ENCODE measurements around the gene ARMH4. TPM values are rescaled to one million over a fixed set of nuclear protein-coding genes. Genes with fewer than 3 reads are reported as not detected.

The ARMH4 gene
- total RNA-seq, 1 donor from 2014 or later = 6.4 TPM

DNA sequence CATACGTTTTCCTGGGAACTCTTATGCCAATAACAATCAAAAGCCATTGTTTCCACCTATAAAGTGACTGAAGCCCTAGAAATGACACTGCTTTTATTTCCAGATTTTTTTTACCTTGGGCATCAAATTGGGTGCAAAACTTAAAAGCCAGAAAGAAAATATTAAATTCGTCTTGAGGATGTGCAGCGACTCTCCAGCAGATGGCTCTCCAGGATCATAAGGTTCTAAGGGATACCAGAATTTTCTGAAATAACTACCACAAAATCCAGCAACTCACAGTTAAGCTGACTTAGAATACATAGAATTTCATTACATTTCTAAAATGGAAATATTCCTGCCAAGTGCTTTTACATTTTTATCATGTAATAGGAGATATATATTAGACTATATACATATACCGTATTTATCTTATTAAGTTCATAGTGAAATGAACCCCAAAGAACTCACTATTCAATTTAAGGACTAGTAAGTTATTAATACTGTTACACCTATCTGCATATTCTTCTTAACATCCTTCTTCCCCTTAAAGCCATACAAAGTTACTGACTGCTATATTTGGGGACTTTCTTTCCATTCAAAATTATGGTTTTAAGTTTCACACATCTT, 44.0 kb downstream of the ARMH4 start:
- intact Hi-C loops (cut with DNase I) = loop anchor here (2.0 to 5.0 kb wide), 2 partner anchors 44 to 61 kb away; partner anchors contain the start of gene ARMH4

DNA sequence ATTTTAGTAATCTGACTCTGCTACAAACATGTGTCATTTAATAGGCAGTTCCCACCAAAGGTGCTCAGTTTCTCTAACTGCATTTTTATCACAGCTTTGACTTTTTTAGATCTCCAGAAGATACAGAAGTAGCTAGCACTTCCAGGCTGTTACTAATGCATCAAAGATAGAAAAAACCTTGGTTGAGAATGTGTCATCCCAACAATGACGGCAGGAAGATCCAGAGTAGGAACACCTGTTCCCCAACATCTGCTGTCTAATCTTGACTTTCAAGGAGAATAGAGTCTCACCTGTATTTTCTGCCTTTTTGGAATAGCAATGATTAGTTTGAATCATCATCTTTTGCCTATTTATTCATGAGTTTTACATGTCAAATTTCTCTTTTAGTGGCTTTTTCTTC, 45.0 kb downstream of the ARMH4 start:
- intact Hi-C loops (cut with DNase I) = loop anchor here (5.0 kb wide), 1 partner anchor 45 kb away; the partner anchor contains the start of gene ARMH4
- DNase-seq (ENCODE audit: low spot score) = no peak

More for the DNA sequence above, 44.0 kb downstream of the ARMH4 start:
- DNase-seq (ENCODE audit: low spot score) = no peak

DNA sequence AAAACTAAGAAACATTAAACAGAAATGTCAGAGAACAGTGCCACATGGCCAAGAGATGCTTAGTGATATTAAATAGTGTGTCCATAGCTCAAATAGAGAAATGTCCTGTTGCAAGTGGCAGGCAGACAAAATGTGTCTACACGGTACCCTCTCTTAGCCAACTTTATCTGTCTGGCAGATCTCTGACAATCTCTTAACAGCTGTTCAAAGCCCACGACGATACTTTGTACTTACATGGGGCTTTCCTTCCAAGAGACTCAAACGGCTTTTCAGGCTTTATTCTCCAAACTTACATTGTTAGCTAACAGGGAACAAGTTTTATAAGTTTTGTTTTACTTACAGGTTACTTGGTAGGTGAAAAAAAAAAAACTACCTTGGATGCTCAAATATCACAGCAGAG, 45.6 kb downstream of the ARMH4 start:
- intact Hi-C loops (cut with DNase I) = loop anchor here (5.0 kb wide), 1 partner anchor 46 kb away; the partner anchor contains the start of gene ARMH4
- DNase-seq (ENCODE audit: low spot score) = no peak

DNA sequence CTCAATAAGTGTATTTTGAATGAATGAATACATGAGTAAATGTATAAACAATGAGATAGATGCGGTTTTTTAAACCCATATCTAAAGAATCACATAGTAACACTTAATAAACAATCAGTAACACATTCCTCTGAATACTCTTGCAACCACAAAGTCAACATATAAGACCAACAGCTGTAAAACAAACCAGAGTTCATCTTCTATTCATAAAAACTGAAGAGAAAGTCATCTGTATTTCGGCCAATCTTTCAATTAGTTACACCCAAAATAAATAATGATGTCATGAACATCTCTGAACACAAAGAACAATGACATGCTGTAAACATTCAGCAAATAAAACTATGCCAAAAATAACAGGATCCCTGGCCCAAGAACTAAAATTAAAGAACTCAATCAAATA, 47.2 kb downstream of the ARMH4 start:
- DNase-seq (ENCODE audit: low spot score) = no peak
- intact Hi-C loops (cut with DNase I) = loop anchor here (5.0 kb wide), 1 partner anchor 47 kb away; the partner anchor contains the start of gene ARMH4

DNA sequence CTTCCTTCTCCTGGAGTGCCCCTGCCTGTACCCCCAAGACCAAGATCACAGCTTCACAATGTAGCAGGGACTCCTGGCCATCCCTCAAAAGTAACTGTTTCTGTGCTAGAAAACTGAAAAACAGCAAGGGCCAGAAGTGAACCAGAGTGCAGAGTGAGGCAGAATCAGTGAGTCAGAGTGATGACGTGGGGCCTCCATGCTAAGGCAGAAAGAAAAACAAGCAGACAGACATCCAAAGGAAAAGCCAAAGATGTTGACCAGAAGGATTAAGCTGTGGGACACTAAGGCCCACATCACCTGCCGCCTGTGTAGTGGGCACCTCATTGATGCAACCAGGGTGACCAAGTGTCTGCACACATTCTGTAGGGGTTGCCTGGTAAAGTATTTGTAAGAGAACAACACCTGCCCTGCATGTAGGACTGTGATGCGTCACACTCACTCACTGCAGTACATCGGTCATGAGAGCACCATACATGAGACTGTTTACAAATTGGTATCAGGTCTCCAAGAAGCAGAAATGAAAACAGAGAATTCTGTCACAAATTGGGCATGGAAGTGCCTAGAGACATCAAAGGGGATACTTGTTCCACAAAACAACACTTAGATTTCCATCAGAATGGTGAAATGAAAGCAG, 51.2 kb downstream of the ARMH4 start:
- no peak for DNase-seq (ENCODE audit: low spot score)
- intact Hi-C loops (cut with DNase I) = no loop called here

DNA sequence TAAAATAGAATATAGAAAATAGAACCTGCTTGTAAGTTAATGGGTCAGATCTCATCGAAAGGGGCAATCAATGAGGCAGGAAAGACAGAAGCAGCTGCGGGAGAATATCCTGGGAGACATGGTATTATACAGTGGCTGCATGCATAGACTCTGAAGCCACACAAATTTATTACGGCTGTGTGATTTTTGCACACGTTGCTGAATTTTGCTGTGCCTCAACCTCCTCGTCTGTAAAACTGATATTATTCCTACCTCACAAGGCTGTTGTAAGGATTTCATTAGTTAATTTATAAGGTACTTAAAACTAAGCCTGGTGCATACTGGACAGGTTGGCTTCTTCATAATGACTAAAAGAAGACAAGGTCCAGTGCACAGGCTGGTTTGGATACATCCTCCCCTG, 52.3 kb downstream of the ARMH4 start:
- intact Hi-C loops (cut with DNase I) = no loop called here
- DNase-seq (ENCODE audit: low spot score) = no peak

DNA sequence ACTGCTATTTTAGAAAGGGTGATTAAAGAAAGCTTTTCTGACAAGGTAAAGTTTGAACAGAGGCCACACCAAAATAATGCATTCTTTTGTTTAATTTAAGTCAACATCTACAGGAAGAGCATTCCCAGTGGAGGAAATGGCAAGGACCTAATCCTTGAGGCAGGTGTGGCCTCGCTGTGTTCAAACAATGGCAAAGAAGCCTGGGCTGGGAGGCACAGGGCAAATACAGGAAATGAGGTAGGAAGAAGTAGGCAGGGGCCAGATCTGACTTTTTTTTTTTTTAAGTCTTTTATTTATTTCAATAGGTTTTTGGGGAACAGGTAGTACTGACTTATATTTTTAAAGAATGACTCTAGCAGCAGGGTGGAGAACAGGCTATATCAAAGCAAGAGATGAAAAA, 53.5 kb downstream of the ARMH4 start:
- intact Hi-C loops (cut with DNase I) = no loop called here
- no peak for DNase-seq (ENCODE audit: low spot score)

DNA sequence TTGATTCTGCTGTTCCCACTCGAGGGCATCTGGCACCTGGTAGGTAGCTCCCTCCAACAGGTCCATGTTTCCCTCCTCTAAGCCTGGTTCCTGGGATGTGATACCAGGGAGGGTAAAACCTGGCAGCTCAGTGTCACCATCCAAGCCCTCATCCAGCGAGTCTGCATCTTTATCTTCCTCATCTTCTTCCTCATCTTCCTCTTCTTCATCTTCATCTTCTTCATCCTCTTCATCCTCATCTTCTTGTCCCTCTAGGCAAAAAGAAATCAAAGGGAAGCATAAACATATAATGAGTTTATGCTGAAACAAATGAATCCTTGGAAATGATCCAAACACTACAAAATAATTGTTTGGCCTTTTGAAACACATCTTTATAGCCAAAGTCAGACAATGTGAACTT, 55.3 kb downstream of the ARMH4 start:
- no peak for DNase-seq (ENCODE audit: low spot score)
- intact Hi-C loops (cut with DNase I) = no loop called here

DNA sequence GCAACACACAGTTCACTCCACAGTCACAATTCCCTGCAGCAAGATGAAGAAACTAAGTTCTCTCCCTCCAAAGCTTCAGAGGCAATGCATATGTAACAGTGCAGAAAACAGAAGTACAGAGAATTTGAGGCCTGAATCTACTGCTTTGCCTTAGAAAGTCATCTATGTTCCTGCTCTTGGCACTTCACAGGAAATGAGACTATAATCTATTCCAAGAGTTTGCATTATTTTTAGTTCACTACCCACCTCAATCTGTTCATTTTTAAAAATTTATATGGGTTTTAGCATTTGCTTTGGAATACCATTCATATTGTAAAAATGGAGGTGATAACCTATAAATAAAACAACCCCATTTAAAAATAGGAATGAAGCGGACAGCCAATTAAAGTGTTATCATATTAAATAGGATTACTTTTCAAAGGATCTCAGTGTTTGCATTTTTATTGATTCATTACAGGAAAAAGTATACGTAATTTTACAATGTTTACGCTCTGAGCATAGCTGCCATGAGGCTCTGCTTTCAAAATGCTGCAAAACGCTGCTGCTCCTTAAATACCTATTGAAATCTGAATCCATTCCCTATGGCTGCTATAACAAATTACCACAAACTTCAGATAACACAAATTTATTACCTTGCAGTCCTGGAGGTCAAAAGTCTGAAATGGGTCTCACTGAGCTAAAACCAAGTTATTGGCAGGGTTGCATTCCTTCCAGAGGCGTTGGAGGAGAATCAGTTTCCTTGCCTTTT, 60.0 kb downstream of the ARMH4 start:
- no peak for DNase-seq (ENCODE audit: low spot score)
- intact Hi-C loops (cut with DNase I) = no loop called here

DNA sequence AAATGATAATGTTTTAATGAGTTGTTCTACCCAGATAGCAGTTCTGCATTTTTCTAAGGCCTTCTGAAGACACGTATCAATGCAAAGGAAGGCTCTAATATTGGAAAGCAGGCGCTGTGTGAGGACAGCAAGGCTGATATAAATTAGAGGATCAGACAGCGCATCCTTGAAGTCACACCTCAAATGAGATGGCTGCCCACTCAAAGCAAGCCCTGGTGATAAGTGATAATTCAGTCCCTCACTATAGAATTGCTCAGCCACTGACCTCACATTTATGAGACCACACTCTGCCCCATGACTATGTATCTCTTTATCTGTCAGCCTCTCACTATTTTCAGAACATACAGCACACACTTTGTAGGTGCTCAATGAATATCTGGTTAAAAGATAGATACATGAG, 62.4 kb downstream of the ARMH4 start:
- no peak for DNase-seq (ENCODE audit: low spot score)
- intact Hi-C loops (cut with DNase I) = no loop called here

DNA sequence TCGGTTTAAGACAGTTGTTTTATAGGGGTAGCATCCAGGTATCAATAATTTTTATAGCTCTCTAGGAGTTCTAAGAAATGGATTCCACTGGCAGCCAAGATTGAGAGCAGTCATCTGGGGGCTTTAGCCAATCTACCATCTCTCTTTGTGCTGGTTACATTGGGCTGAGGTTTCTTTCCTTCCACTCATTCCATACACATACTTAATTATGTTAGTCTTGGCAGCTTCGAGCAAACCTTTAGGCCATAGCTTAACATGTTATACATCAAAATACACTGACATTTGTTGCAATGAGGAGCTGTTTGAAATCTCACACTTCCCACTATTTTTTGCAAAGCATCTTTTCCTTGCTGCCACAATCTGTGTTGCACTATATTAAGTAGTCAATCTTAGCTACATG, 63.1 kb downstream of the ARMH4 start:
- no peak for DNase-seq (ENCODE audit: low spot score)
- intact Hi-C loops (cut with DNase I) = no loop called here

DNA sequence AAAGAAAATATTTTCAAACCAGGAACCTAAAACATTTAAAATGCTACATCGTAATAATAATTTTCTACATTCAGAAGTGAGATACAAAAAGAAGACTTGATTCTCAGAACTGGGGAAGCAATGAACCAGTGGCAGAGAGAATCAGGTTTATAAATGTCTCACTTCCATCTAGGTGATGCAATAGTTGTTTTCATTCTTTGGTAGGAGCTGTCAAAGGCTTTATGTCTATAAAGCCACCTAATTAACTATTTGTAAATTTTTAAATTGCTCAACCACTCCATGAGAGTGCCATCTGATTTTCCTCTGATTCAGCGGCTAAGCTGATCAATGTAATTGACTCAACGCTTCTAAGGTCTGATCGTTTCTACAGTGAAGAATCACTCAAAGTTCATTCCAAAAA, 66.1 kb downstream of the ARMH4 start:
- intact Hi-C loops (cut with DNase I) = no loop called here
- no peak for DNase-seq (ENCODE audit: low spot score)

DNA sequence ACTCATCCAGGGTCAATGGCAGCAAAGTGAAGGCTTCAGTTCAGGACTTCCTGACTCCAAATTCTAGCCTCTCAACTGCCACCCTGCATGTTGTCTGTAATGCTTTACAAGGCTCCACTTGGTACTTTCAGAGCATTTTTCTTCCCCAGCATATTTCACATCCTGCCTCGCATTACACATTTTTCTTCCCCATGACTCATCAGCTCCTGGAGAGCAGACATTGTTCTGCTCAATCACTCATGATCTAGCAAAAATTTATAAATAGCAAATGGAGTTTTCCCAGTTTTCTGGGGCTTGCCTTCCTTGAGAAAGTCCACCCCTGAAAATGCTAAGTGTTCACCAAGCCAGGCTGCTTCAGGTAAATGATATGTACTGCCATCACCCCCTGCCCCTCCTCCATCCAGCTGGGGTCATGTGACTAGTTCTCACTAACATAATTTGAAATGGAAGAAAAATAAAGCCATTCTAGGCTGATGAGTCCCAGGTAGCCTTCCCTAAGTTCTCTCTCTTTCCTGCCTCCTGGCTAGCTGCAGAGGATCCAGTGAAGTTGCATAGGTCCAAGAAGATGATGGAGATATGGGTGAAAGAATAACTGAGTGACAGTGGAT, 69.4 kb downstream of the ARMH4 start:
- intact Hi-C loops (cut with DNase I) = no loop called here

DNA sequence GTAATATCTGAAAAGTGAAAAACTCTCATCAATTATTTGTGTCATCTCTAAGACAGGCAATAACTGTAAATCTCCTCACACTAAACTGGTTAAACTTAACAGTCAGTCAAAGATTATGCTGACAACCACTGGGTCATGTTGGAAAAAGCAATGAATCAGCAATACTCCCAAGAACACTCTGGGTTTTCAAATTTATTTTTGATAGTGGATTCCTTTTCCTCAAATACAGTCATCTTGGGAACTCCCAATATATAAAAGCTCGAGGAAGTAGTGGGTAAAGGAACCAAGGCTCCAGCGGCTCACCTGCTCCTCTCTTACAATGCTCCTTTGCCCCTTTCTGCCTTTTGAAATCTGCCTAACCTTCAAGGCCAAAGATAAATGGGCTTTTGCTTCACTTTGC, 70.0 kb downstream of the ARMH4 start:
- no peak for DNase-seq (ENCODE audit: low spot score)
- intact Hi-C loops (cut with DNase I) = no loop called here

More for the DNA sequence above, 69.4 kb downstream of the ARMH4 start:
- no peak for DNase-seq (ENCODE audit: low spot score)

DNA sequence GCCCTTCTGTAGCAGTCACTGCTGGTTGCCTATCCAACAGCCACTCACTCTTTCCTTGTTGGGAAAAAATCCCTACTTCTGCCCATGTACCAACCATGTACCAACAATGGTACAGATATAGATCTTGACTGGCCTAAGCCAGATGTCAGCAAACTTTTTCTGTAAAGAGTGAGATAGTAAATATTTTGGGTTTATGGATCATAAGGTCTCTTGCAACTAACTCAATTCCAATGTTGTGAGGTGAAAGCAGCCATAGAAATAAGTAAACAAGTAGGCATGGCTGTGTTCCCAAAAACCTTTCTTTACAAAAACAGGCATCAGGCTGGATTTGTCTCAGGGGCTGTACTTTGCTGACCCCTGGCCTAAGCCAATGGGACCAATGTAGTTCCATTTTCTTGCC, 73.5 kb downstream of the ARMH4 start:
- no peak for DNase-seq (ENCODE audit: low spot score)
- intact Hi-C loops (cut with DNase I) = no loop called here

DNA sequence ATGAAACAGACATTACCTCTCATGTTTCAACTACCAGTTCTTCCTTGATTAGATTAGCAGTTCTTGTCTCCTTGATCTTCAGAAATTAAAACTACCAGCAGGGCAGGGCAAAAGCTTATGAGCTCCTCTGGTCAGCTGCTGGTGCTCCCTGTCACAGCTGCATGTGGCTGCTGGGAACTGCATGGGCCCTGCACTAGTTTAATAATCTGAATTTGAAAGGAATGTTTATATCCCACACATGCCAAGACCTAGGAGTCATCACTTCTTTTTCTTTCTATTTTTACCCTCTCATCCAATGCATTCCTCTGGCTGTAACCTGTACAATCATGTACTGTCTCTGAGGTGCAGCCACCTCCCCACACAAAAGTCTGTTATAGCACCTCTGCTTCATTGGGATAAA, 73.9 kb downstream of the ARMH4 start:
- intact Hi-C loops (cut with DNase I) = no loop called here
- no peak for DNase-seq (ENCODE audit: low spot score)

DNA sequence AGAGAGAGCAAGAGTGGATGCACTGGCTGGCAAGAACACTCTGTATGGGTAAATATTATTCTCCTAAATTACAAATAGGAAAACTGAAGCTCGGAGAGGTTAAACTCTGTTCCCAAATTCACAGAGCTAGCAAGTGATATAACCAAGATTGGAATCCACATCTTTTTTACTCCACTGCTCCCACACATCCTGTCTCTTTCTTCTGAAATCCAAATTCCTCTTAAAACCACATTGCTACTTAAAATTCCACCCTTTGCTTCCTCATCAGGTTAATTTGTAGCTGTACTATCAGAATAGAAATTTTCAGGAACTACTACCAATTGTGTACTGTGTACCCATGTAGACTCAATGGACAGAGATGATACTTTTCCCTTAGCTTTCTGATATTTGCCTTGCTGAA, 74.4 kb downstream of the ARMH4 start:
- no peak for DNase-seq (ENCODE audit: low spot score)
- intact Hi-C loops (cut with DNase I) = no loop called here

DNA sequence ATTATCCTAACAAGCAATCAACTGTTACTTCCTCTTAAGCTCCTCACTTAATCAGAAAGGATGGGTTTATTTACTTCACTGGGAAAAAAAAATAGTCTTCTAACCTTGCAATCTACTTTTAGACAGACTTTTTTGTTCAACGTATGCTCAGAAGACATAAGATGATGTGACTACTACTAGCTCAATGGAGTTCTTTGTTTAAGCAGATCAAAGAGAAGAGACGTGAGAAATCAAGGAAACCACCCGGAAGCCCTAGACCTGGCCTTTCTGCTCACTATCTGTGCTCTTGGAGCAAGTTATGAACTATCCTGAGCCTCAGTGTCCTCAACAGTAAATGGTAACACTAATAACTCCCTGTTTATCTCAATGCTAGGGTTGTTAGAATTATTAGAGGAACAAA, 78.5 kb downstream of the ARMH4 start:
- intact Hi-C loops (cut with DNase I) = loop anchor here (2.0 kb wide), 1 partner anchor 587 kb away; no protein-coding TSS in a partner anchor
- no peak for DNase-seq (ENCODE audit: low spot score)

DNA sequence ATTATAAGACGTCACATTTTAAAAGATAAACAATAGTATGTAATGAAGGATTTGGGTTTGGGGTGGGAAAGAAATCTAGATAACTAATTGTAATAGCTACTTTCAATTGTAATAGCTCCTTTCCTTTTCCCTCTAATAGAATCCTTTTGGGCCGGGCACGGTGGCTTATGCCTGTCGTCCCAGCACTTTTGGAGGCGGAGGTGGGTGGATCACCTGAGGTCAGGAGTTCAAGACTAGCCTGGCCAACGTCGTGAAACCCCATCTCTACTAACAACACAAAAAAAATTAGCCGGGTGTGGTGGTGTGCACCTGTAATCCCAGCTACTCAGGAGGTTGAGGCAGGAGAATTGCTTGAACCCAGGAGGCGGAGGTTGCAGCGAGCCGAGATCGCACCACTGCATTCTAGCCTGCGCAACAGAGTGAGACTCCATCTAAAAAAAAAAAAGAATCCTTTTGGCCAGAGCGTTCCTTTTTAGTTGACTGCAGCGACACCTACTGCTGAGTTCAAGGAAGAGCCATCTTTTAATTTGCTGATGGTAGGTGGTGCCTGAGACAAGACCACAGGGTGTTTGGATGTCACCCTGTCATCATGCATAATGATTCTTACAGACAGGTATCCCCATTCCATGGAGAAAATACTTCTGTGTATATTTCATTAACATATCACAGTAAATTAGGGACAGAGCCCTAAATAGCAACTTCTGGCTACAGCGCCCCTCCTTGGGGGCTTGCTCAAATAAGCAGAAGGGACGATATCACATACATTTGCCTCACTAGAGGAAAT, 79.5 kb downstream of the ARMH4 start:
- no peak for DNase-seq (ENCODE audit: low spot score)
- intact Hi-C loops (cut with DNase I) = loop anchor here (2.0 kb wide), 1 partner anchor 586 kb away; no protein-coding TSS in a partner anchor
